Psoas muscle (tissue), 8 donors: ENCODE results near the gene MCAT. TPM values are rescaled to one million over a fixed set of nuclear protein-coding genes. Genes with fewer than 3 reads are reported as not detected.

ENCODE experiments used
- ATAC-seq, 4 donors: fragments of 200-7000 bp; cut with Tn5 transposase; one replicate each; pipeline ENCODE4 v1.9.1; 2020; ENCODE audit warnings: moderate library complexity in 3 of 4, mild to moderate bottlenecking in 2 of 4
- DNase-seq, 2 donors: peaks; one replicate each; pipeline ENCODE4 v3.0.0-alpha.2; 2020
- H3K27ac ChIP-seq: fragments of 200-600 bp; one replicate; pipeline ENCODE4 v1.8.0; 2022
- H3K27me3 ChIP-seq, 3 donors: fragments of 200-600 bp in 1 of 3; one replicate each; pipeline versions ENCODE4 v1.6.1 to v1.8.0; 2013 to 2022; ENCODE audit warnings: low read length in 2 of 3, mild to moderate bottlenecking in 2 of 3, moderate library complexity in 1 of 3; ENCODE audit not compliant: insufficient read depth in 3 of 3
- H3K36me3 ChIP-seq, 2 donors: fragments of 200-600 bp in 1 of 2; one replicate each; pipeline versions ENCODE4 v1.6.1 to v1.8.0; 2013 to 2022; ENCODE audit warnings: low read depth in 1 of 2, mild to moderate bottlenecking in 1 of 2, moderate library complexity in 1 of 2; ENCODE audit not compliant: insufficient read depth in 1 of 2
- H3K4me1 ChIP-seq: fragments of 200-600 bp; one replicate; pipeline ENCODE4 v1.8.0; 2022
- H3K4me3 ChIP-seq: fragments of 200-600 bp; one replicate; pipeline ENCODE4 v1.8.0; 2022; ENCODE audit warnings: mild to moderate bottlenecking
- H3K9me3 ChIP-seq: fragments of 200-600 bp; one replicate; pipeline ENCODE4 v1.8.0; 2022
- CTCF ChIP-seq: fragments of 200-600 bp; IDR thresholded peaks from one replicate; pipeline ENCODE4 v1.8.0; 2022; ENCODE audit warnings: antibody characterized with exemption
- WGBS, 3 donors: extraction: QIAGEN DNeasy Blood & Tissue Kit; methylation state at CpG; one replicate each; pipeline versions ENCODE4 v1.1.6 to v1.1.7; 2013; 5-methylcytosine and 5-hydroxymethylcytosine counted together
- intact Hi-C, 2 donors: fragments of 100-400 bp; cut with DNase I; formaldehyde crosslinking; loops; one replicate each; pipeline versions ENCODE4 v1.11.0 to v1.14.2; 2022
- polyA plus RNA-seq, 3 donors: library from polyadenylated mRNA; stranded (reverse); fragments of 200-250 nt; gene quantifications; one replicate each; pipeline ENCODE4 v1.2.3, GENCODE V29; 2013
- total RNA-seq, 4 donors: library from RNA; stranded (reverse); fragmentation: NEBNext Ultra II Directional in 2 of 4; extraction: Animal tissue kit (Norgen Biotek cat#: 25700) in 2 of 4; gene quantifications; one replicate each; pipeline versions ENCODE4 v1.2.1 to v1.2.4, GENCODE V29; 2021 to 2023
- donor health status: healthy with polysubstance abuse.
- donor health status: DM: no; HTN: no; CAD: no; lungs with moderate emphysema.
- donor health status: Bipolar disorder and iron deficiency.
- donor health status: healthy.
- donor health status: DM: yes; HTN: yes; CAD: no.
- donor health status: DM: no; HTN: no; CAD: no.
- donor health status: DM: no; HTN: no; CAD: no.
- donor health status: DM: yes; HTN: yes; CAD: no.

The MCAT gene
- total and polyA plus RNA-seq, 7 donors, result 14.8 to 33.4 (median 21.7) TPM

DNA sequence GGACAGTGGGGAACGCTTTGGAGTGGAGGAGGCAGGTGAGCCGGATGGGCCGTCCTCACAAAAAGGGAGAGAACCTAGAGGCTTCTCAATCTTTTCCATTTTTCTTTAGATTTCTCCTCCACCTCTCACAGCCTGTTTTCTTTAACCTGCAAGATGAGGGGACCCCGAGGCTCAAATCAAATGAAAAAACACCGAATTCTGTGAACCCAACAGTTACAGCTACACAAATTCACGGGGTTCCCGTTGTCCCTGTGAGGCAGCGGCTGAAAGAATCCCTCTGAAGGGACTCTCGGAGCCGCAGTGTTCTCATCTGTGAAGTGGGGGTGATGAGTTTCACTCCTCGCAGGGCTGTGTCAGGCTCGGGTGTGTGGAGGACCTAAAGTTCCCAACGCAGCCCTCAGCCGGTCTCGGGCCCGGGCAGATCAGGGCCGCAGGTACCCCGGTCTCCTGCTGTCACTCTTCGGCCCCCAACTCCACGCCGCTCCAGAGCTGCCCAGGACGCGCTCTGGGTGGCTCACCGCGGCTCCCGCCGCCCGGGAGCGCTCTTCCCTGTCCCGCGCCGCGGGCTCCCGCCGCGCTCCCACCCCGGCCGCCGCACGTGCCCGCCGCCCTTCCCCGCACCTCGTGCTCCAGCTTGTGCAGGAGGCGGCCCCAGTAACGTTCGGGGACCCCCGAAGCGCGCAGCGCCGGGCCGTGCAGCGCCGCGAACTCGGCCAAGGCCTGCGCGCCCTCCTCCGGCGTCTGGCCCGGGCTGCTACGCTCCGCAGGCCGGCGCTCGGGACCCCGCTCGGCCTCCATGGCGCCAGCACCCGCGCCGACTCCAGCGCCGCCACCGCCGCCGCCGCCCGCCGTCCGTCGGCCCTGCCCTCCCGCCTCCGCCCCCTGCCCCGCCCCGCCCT, 43.3 kb upstream of the MCAT start, which contains the start of gene TTLL12:
TTLL12 (minus strand) TSS at position 863 of the 899 bp plus-strand sequence; CDS start at position 798, 65 bp downstream.
- Histone ChIP-seq H3K4me1 (peaks cover 5% of the 10 kb centered on the region), H3K36me3 (peaks cover 0 to 9% of the 10 kb centered on the region in 2 donors), H3K9me3 (no peaks in the 10 kb centered on the region), H3K27me3 (peaks cover 0 to 7% (median 0%) of the 10 kb centered on the region in 3 donors), H3K27ac (peak within 1 kb of the TSS; percentile 90), H3K4me3 (peak within 1 kb of the TSS; percentile 75)
- DNase-seq (peak; percentile 52 to 80), ATAC-seq (peak; percentile 29 to 54 (median 42))
- 1% methylated on average over 52 to 83 of the region's 87 CpGs for WGBS, 3 donors
- TF ChIP-seq CTCF, result no peak
- intact Hi-C loops, result no loop called here

GRCh38 chr22:43185860-43186261, 42.7 kb upstream of the MCAT start:
- Histone ChIP-seq H3K27ac (no peak overlapping the region), H3K9me3 (no peaks in the 10 kb centered on the region), H3K27me3 (peaks cover 0 to 7% (median 0%) of the 10 kb centered on the region in 3 donors), H3K4me3 (peak overlapping the region; percentile 75), H3K4me1 (peaks cover 5% of the 10 kb centered on the region), H3K36me3 (peaks cover 0 to 14% of the 10 kb centered on the region in 2 donors)
- TF ChIP-seq CTCF, result no peak
- intact Hi-C loops, result no loop called here
- ATAC-seq (peak in 1 of 4 donors; percentile 9), DNase-seq (peak; percentile 51 to 74)
- WGBS, 3 donors, result 10 to 17% (median 11%) methylated on average over 12 of the region's 12 CpGs

GRCh38 chr22:43183496-43184277, 40.5 kb upstream of the MCAT start:
- intact Hi-C loops, result no loop called here
- TF ChIP-seq CTCF, result no peak
- ATAC-seq (no peak), DNase-seq (no peak)
- no peaks in the 10 kb centered on the region for H3K27me3 ChIP-seq
- no peak overlapping the region for H3K27ac ChIP-seq
- peaks cover 5% of the 10 kb centered on the region for H3K4me1 ChIP-seq
- peaks cover 3 to 35% of the 10 kb centered on the region in 2 donors for H3K36me3 ChIP-seq
- WGBS, 3 donors, result 81 to 85% (median 84%) methylated on average over 12 of the region's 12 CpGs
- no peaks in the 10 kb centered on the region for H3K9me3 ChIP-seq
- no peak overlapping the region for H3K4me3 ChIP-seq

- intact Hi-C loops, result no loop called here
- TF ChIP-seq CTCF, result no peak
Measured at GRCh38 chr22:43182726-43183125, 39.5 kb upstream of the MCAT start.

More at GRCh38 chr22:43182726-43183125, 39.5 kb upstream of the MCAT start:
- ATAC-seq (no peak), DNase-seq (no peak)
- peaks cover 3 to 41% of the 10 kb centered on the region in 2 donors for H3K36me3 ChIP-seq
- peaks cover 5% of the 10 kb centered on the region for H3K4me1 ChIP-seq
- H3K4me3 ChIP-seq, result no peak overlapping the region
- no peak overlapping the region for H3K27ac ChIP-seq
- no peaks in the 10 kb centered on the region for H3K9me3 ChIP-seq
- H3K27me3 ChIP-seq, result no peaks in the 10 kb centered on the region
- 94 to 96% (median 94%) methylated on average over 17 of the region's 17 CpGs for WGBS, 3 donors
